ENCODE data around the gene JAML.

DNA sequence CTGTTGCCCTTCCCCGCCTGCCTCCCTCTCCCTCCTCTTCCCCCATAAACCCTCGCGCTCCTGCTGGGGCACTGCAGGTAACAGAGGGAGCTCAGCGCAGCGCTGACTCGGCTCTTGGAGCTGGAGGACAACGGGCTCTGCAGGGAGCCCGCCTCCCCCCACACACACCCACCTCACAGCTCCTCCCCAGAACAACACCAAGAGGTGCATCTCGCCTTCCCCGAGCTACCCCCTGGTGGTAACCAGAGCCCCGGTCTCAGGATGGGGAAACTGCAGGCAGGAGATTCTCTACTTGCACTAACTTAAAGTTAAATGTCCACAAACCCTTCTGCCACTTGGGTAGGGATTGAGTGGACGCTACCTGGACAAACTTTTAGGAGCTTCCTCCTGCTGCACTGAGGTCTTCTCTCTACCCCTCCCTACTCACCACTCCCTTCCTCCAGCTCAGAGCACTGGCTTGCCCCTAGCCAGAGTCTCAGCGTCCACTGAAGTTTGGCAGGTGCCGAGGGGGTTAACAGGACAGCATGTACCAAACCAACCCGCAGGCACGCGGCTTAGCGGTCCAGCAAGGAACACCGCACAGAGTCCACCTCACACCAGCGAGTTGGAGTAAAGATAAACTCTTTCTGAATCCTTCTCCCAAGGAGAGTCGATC lies 68.2 kb downstream of the JAML start:
- no peak for TF ChIP-seq POLR2AphosphoS5 (IDR thresholded peaks at IDR 0.05; ENCODE audit: insufficient read depth in 1 of 2, low read depth in 1 of 2)
- TF ChIP-seq CTCF (IDR thresholded peaks at IDR 0.05), result no peak

All from vagina (tissue), 2 donors.